GM18907 (cell line): ENCODE data around the gene FOSL2.

Source experiments
- ATAC-seq: cut with Tn5 transposase; IDR thresholded peaks from one replicate; pipeline ENCODE4 v1.9.1; 2021; ENCODE audit warnings: mild to moderate bottlenecking, moderate library complexity; ENCODE audit not compliant: unreplicated experiment

Gene FOSL2

DNA sequence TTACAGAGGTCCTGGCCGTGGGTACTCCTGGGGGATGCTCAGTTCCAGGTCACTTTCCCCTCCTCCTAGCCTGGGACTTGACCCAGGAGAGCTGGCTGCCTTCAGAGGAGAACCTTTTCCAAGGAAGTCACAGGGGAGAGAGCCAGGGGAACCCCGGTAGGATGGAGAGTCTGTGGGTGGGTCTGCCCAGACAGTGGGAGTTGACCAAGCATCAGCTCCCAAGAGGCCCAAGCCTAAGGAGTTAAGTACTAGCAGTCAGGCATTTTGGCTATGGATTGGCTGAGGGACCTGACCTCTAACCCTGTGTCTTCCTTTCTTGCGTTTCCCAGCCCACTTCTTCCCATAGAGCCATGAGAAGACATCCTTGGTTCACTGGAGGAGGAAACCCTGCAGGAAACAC, 54.4 kb downstream of the FOSL2 start:
- ATAC-seq = no peak

DNA sequence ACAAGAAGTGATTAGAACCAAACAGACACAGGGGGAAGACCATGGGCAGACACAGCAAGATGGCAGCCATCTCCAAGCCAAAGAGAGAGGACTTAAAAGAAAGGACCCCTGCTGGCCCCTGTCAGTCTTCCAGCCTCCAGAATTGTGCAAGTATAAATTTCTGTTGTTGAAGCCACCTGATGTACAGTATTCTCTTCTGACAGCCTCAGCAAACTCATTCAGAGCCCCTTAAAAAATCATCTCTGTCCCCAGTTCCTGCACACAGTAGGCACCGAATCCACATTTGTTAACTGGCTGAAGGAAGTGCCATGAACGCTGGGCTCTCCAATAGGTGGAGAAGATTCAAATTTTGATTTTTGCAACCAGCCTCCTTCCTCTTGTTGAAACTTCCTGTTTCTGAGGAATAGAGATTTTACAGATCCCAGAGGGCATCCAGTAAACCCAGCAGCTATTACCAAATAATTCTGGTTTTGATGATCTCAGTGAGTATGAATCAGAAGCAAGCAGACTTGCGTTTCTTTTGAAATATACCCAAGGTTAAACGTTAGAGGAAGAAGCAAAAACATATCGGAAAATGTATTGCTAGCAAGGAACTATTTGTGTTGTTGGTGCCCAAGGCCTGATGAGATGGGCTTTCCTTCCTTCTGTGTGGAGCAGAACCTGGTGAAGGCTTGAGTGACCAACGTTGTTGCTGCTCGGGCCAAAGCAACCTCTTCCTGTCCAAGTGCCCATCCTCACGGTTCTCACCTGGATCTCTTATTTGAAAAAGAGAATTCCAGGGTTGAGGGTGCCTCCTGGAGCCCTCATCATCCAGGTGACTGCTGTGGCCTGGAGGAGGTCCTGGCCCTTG, 55.5 kb downstream of the FOSL2 start:
- no peak for ATAC-seq

DNA sequence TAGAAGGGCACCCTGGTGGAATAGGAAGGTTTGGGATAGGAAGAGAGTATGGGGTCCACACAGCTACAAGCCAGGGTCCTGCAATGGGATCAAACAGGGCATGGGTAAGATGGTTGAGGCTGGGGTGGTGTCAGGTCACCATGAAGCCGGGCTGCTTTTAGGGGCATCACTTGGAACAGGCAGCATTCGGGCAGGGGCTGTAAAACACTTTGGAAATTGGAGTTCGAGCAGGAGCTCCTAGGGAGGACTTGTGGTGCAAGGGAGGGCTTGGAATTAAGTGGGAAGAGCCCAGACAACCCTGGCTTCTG, 56.1 kb downstream of the FOSL2 start:
- no peak for ATAC-seq

DNA sequence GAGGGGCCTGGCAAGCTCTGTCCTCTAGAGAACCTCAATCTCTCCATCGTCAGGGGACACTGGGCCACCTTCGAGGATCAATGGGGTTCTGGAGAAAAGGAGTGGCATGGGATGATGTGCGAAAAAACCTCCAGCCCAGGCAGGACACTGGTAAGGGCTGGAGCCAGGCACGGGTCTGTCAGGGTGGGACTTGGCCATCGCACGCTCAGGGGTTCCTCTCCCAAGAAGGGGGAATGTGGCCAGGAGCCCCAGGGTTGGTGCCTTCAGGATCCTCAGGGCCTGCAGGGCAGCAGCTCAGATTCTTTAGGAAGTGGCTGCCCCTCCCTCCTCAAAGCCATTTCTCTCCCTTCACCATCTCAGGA, 56.4 kb downstream of the FOSL2 start:
- no peak for ATAC-seq

DNA sequence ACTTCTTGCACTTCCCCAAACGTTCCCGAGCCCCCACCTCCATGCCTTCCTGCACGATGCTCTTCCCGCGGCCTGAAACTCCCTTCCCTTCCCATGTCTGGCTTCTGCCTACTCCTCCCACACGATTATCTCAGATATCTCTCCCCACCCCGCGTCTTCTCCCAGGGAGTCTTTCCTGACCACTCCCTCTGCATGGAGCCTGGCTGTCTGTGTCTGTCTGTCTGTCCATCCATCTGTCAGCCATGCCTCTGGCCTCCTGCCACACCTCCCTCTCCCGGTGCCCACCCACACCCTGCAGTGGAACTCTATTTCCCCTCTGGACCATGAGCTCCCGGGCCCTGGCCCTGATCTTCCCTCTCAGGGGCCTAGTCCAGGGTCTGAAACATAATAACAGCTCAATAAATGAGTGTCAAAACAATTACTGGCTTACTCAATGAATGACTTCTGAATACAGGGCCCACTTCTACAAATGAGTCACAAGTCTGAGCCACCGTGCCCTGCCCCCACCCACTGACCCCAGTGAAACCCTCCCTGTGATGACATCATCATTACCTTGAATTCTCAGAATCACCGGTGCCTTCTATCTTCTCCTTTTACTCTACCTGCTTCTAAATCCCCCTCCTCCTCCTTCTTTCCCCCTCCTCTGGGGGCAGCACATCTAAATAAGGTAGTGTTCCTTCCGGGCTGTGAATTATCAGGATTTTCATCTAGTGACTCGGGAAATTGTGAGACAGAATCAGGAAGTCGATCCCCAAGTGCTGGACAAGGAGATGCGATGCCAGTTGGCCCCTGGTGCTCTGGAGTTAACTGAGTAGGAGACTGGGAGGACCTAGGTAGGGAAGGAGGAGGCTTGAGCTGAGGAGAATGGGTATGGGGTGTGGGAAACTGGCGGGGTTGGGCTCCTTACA, 57.1 kb downstream of the FOSL2 start:
- no peak for ATAC-seq

DNA sequence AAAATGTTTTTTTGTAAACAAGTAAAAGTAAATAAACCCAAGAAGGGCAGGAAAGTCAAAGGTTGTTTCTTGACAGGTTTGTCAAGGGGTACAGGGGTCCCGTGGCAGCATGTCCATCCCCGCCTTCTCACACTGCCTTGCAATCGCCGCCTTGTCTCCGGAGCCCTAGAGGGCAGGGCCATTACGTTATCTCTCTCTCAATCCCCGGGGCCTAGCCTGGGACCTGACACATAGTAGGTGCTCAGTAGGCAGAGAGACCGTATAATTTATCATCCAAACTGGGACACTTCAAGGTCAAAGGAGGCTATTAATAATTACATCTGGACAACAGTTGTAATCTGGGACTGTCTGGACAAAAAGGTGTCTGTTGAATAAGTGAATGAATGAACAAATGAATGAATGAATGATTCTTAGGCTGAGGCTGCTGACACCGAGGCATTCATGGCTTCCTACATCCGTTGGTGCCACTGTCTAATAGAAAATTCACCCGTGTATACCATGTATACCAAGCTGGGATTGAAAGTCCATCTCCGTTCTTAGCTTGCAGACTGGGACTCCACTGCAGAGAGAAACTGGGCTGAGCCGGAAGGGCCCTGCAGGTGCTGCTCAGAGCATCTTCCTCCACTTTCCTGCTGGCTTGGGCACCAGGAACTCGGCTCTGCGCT, 58.4 kb downstream of the FOSL2 start:
- ATAC-seq = no peak

DNA sequence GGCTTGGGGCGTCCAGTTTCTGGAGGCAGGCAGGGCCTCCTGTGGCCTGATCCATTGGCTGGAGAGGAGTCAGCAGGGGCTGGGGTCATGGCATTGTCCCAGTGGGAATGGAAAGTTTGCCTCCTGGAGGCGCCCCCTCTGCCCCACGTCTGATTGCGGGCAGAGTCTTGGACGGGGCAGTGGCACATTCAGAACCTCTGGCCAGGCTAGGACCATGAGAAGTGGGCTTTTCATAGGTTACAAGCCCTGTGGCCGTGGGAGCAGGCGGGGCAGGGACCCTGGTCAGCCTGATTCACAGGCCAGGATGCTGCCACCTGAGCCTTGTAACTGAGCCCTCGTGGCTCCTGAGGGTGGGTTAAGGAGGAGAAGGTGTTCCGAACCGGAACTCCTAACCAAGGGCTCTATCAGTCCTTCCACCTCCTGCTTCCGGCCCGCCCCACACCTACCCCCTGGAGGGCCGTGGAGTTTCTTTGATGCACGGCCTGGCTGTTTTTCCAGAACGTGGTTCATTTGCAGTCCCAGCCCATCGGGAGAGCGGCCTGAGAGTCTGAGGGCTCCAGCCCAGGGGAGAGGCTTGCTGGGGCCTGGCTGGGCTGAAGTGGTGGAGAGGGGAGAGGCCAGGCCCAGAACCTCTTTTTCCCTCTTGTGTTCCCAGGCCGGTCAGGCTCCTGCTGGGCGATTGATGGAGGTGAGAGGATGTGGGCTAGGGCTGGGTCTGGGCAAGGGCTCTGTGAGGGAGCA, 59.3 kb downstream of the FOSL2 start:
- ATAC-seq = no peak

DNA sequence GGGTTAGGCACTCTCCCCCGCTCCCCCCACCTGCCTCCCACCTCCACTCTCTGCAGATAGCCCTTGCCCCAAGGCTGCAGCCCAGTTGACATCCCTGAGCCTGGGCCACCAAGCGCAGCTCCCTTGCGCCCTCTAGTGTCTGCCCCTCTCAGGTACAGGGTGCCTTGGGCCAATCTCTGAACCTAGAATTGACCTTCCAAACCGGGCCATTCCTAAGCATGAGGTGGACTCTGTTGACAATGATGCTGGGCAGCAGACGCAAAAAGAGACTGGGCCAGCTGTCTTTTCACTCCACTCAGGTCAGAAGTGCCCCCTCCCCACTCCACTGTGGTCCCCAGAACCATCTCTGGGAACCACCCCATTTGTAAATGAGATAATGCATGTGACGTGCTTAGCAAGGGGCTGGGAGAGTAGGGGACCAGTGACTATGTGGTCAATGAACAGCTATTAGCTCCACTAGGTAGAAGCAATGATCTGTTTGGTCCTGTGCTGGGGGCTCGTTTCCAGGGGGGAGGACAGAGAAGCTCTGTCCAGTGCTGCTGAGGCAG, 60.0 kb downstream of the FOSL2 start:
- ATAC-seq = no peak

DNA sequence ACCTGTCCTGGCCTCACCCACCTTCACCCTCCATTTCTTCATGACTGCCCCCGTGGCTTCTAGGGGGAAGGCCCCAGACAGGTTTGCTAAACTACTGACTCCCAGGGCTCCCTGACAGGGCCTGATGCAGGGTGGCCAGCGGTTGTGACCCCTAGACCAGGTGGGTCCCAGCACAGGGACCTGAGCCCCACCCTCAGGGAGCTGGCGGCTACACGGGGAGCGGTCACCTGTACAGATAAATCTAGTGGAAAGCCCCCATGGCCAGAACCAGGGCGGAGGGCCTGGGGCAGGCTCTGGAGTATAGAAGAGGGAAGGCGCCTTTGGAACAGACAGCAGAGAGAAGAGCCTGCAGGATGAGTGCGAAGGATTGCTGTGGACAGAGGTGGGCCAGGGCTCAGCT, 60.7 kb downstream of the FOSL2 start:
- ATAC-seq = no peak

DNA sequence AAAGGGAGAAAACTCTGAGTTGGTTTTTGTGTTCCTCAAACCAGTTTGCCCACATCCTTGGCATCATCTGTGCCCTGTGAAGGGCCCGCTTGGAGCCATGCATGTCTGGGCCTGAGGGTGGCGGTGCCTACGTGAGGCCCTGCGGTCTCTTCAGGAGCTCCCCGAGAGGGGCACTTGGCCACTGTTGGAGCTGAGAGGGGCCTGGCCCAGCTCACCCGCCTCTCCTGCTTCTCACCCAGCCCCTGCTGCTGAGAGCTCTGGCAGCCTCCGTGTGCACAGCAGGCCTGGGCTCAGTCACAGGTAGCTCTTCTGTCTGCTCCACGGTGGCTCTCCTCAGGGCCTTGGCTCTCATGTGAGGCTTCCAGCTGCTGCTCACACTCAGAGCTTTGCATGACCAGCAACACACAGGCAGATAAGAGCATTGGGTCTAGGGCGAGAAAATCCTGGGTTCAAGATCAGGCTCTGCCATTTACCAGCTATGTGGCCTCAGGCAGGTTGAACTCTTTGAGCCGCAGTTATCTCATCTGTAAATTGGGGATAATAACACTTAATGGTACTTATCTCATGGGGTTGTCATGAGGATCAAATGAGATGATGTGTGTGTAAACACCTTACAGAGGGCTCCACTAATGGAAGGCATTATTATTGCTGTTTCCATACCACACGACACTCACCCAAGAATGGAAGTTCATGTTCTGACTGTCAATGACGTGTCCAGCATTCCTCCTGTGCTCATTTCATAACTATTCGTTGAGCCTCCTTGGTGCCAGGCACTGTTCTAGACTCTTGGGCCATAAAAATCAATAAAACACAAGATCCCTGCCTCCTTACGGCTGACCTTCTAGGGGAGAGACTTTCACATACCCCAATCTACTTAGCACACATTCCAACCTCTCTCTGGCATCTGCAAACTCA, 61.6 kb downstream of the FOSL2 start:
- ATAC-seq = no peak

DNA sequence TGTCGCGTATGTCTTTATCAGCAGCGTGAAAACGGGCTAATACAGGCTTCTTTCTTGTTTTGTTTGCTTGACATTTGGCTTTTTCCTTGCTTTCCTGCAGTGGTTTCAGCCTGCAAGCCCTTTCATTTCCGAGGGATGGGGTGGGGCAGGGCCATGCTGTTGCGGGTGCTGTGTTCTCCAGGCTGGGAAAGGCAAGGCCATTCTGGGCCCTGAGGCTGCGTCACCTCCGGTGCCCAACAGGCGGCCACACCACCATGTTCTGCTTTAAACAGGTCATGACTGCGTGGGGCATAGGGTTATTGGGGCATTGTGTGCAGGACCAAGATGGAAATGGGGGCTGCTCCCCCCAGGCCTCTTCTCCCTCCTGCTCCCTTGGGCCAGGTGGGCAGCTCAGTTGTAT, 64.6 kb downstream of the FOSL2 start:
- ATAC-seq = no peak

DNA sequence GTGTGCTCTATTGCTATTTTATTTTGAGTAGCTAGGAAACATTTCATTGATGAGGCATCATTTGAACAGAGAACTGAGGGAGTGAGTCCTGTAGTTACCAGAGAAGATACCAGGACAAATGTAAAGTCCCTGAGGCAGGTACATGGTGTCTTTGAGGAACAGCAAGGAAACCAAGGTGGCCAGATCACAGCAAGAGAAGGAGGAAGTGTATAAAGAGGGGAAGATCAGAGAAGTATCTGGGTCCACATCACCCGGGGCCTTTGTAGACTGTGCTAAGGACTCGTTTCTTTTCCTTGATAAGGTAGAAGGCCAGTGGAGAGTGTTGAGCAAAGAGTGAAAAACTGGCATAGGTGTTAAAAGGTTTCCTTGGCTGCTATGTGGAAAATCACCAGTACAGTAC, 68.4 kb downstream of the FOSL2 start:
- no peak for ATAC-seq

DNA sequence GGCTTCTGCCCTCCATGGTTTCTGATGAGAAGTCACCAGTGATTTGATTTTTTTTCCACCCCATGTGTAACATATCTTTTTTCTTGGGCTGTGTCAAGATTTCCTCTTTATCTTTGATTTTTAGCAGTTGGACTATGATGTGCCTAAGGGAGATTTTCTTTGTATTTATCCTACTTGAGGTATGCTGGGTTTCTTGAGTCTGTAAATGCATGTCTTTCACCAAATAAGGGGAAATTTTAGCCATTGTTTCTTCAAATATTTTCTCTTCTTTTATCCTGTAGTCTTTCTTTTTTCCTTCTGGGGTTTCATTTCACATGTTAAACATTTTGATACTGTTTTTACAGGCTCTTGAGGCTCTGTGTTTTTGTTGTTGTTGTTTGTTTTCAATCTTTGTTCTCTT, 69.5 kb downstream of the FOSL2 start:
- ATAC-seq = no peak

DNA sequence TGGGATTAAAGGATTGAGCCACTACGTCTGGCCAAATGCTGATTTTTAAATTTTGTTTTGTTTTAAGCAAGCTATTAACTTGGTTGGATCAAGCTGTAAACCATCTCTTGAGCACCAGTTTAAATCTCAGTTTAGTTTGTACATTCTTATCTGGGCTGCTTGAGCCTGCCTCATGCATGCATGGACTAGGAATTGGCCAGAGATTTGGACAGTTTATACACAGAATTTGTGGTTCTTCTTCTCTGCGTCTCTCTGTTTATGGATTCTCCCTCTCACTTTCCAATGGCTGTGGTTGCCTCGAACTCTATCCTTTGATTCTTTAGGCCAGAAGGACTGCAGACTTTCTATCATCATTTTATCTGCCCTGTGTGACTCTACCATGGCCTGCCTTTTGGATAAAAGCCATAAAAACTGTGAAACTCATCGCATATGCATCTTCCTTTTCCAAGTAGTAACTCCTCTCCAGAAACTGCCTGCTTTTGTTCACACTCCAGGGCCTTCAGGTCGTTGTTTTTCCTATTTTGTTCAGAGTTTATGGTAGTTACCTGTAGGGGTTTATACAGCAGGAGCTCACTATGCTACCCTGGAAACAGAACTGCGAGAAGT, 70.7 kb downstream of the FOSL2 start:
- ATAC-seq = no peak

DNA sequence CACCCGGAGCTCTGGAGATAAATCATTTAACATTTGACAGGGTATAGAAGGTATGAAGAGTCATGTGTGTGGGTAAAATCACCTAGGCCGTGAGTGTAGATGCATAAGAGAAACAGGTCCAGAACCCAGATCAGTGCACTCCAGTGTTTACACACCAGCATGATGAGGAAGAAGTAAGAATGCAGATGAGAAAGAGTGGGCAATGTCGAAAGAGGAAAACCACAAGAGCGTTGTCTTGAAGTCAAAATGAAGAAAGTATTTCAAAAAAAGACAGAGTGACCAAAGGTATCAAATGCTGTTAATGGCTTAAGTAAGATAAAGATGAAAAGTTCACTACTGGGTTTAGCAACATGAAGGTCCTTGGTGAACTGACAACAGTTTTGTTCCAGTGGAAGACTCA, 71.2 kb downstream of the FOSL2 start:
- no peak for ATAC-seq

DNA sequence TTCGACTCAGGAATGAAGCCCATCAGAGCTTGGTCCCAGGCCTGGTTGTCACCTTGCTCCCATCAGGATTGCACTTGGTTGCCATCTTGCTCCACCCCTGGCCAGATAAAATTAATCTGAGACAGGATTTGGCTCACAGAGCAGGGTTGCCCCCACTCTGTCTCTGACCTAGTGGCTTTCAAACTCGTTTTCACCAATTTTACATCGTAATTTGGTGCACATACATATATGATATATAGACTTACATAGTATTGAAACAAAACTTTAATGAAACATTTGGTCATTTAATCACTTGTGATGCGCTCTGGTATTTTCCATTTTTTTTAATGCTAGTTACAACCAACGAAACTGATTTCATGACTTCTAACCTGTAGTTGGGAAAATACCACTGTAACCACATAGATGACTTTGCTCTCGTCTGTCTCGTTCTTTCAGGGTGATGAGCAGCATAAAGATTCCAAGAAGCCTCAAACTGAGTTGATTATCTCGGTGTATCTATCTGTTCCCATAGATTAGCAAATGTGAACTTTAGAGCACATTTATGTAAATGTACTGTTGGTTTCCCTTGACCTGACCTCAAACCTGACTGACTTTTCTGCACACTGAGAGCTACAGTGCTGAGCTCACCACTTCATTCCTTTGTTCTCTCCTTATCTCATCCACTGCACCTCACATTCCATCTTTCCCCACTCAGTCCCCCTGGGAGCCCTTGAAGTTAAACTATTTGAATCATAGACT, 72.7 kb downstream of the FOSL2 start:
- ATAC-seq = no peak
